ENCODE measurements around the gene GABRR3.

Gene GABRR3

DNA sequence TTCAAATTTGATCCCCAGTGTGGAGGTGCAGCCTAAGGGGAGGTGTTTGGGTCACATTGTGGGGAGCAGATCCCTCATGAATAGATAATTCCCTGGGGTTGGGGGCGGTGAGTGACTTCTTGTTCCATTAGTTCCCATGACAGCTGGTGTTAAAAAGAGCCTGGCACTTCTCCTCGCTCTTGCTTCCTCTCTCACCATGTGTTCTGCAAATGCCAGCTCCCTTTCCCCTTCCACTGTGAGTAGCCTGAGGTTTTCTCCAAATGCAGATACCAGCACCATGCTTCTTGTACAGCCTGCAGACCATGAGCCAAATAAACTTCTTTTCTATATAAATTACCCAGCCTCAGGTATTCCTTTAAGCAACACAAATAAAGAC lies 86.0 kb downstream of the GABRR3 start:
- no peak for TF ChIP-seq EZH2 (IDR thresholded peaks at IDR 0.05; ENCODE audit: borderline replicate concordance, low read length)
- TF ChIP-seq, protein P1, sequence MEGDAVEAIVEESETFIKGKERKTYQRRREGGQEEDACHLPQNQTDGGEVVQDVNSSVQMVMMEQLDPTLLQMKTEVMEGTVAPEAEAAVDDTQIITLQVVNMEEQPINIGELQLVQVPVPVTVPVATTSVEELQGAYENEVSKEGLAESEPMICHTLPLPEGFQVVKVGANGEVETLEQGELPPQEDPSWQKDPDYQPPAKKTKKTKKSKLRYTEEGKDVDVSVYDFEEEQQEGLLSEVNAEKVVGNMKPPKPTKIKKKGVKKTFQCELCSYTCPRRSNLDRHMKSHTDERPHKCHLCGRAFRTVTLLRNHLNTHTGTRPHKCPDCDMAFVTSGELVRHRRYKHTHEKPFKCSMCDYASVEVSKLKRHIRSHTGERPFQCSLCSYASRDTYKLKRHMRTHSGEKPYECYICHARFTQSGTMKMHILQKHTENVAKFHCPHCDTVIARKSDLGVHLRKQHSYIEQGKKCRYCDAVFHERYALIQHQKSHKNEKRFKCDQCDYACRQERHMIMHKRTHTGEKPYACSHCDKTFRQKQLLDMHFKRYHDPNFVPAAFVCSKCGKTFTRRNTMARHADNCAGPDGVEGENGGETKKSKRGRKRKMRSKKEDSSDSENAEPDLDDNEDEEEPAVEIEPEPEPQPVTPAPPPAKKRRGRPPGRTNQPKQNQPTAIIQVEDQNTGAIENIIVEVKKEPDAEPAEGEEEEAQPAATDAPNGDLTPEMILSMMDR (IDR thresholded peaks at IDR 0.05; ENCODE audit: low read length): no peak
- Histone ChIP-seq H3F3A (ENCODE audit: insufficient read depth, low read length) (no peaks in the 10 kb centered on the region), H3K4me3 (ENCODE audit: low read depth, low read length, poor library complexity, severe bottlenecking) (no peak overlapping the region), H3K27ac (ENCODE audit: low read depth, low read length, poor library complexity, severe bottlenecking) (no peak overlapping the region), H3K27me3 (ENCODE audit: insufficient read depth, low read length) (no peaks in the 10 kb centered on the region), H3K79me2 (ENCODE audit: insufficient read depth, low read length) (no peaks in the 10 kb centered on the region), H2AFZ (ENCODE audit: low read length) (no peak overlapping the region), H4K20me1 (ENCODE audit: insufficient read depth, low read length) (no peaks in the 10 kb centered on the region), H3K4me1 (ENCODE audit: insufficient read depth, low read length, severe bottlenecking) (no peaks in the 10 kb centered on the region), H3K9me2 (ENCODE audit: low read depth, low read length) (no peaks in the 10 kb centered on the region), H3K4me2 (ENCODE audit: low read length) (no peak overlapping the region), H3K9me3 (ENCODE audit: low read length) (no peaks in the 10 kb centered on the region), H3K36me3 (ENCODE audit: insufficient read depth, low read length) (peaks cover 94% of the 10 kb centered on the region), H3K9ac (ENCODE audit: low read length) (no peak overlapping the region)

DNA sequence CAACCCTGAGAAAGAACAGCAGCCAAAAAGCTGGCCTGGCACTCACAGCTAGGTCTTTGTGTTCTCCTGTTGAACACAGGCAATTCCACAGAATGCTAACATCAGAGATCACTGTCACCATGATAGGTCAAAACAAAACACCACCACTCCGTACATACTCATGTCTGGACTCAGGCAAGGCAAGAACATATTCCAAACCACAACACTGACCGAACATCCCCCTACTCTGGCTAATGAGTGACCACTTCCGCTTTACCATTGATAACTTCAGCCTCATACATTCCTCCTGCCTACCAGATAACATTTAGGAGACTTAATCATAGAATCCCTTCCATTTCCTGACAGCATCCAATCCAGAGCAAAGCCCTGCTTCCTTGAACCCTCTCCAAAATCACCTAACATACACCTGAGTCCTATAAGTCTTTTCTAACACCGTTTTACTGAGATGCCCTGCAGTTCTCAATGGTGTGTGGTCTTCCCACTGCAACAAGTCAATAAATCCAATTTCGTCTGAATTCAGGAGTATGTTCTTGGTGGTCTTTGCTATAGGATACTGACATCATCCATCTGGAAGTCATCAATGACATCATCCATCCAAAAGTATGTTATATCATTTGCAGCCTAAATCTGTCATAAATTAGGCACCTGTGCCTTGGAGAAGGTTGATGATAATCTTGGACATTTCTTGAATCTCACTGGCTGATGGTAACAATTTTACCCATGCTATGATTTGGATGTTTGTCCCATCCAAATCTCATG lies 86.6 kb downstream of the GABRR3 start:
- Histone ChIP-seq H4K20me1 (ENCODE audit: insufficient read depth, low read length) (no peaks in the 10 kb centered on the region), H3K79me2 (ENCODE audit: insufficient read depth, low read length) (no peaks in the 10 kb centered on the region), H3K27ac (ENCODE audit: low read depth, low read length, poor library complexity, severe bottlenecking) (no peak overlapping the region)

DNA sequence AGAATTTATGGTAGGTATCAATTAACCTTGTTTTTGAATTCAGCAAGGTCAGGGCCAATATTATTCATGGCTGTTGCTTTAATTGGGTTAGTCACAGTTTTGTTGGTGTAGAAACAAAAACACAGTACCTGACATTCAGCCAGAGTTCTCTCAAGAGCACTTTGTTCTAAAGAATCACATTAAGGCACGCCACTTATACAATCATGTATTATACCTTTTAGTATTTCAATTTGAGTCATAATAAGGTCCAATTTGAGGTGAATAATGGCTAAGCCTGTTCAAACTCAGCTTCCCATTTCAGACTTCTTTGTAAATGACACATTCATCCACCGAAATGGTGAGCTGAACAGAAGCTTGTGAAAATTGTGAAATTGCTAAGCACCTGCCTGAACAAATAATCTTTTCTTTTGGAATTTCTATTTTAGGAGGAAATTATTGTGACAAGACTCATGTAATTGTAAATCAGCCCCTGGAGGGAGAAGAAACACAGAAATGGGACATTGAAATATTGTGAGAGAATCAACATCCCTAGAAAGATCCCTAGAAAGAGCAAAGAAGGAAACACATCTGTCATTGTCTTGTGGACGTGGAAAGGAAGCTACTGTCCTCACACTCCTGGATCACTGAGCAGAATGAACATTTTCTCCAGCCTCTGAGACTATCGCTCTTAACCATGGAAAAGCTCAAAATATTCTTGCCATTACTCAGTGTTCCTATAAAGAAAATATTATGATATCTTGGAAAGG lies 92.1 kb downstream of the GABRR3 start:
- Histone ChIP-seq H3K27ac (ENCODE audit: low read depth, low read length, poor library complexity, severe bottlenecking) (no peak overlapping the region), H3K4me1 (ENCODE audit: insufficient read depth, low read length, severe bottlenecking) (no peaks in the 10 kb centered on the region), H3K9ac (ENCODE audit: low read length) (no peak overlapping the region), H3F3A (ENCODE audit: insufficient read depth, low read length) (no peaks in the 10 kb centered on the region), H3K79me2 (ENCODE audit: insufficient read depth, low read length) (no peaks in the 10 kb centered on the region), H3K4me3 (ENCODE audit: low read depth, low read length, poor library complexity, severe bottlenecking) (no peak overlapping the region), H3K36me3 (ENCODE audit: insufficient read depth, low read length) (peaks cover 56% of the 10 kb centered on the region), H3K4me2 (ENCODE audit: low read length) (no peak overlapping the region), H3K9me3 (ENCODE audit: low read length) (no peaks in the 10 kb centered on the region), H3K27me3 (ENCODE audit: insufficient read depth, low read length) (no peaks in the 10 kb centered on the region), H3K9me2 (ENCODE audit: low read depth, low read length) (no peaks in the 10 kb centered on the region), H2AFZ (ENCODE audit: low read length) (no peak overlapping the region), H4K20me1 (ENCODE audit: insufficient read depth, low read length) (no peaks in the 10 kb centered on the region)
- TF ChIP-seq, protein P1 (IDR thresholded peaks at IDR 0.05; ENCODE audit: low read length): no peak
- no peak for TF ChIP-seq EZH2 (IDR thresholded peaks at IDR 0.05; ENCODE audit: borderline replicate concordance, low read length)

More for the DNA sequence above, 86.6 kb downstream of the GABRR3 start:
- Histone ChIP-seq H3K4me1 (ENCODE audit: insufficient read depth, low read length, severe bottlenecking) (no peaks in the 10 kb centered on the region), H3K9me3 (ENCODE audit: low read length) (no peaks in the 10 kb centered on the region), H3K27me3 (ENCODE audit: insufficient read depth, low read length) (no peaks in the 10 kb centered on the region), H3K4me3 (ENCODE audit: low read depth, low read length, poor library complexity, severe bottlenecking) (no peak overlapping the region), H2AFZ (ENCODE audit: low read length) (no peak overlapping the region), H3K9me2 (ENCODE audit: low read depth, low read length) (no peaks in the 10 kb centered on the region), H3K4me2 (ENCODE audit: low read length) (no peak overlapping the region), H3K9ac (ENCODE audit: low read length) (no peak overlapping the region), H3F3A (ENCODE audit: insufficient read depth, low read length) (no peaks in the 10 kb centered on the region), H3K36me3 (ENCODE audit: insufficient read depth, low read length) (peaks cover 95% of the 10 kb centered on the region)
- TF ChIP-seq EZH2 (IDR thresholded peaks at IDR 0.05; ENCODE audit: borderline replicate concordance, low read length): no peak
- TF ChIP-seq, protein P1 (IDR thresholded peaks at IDR 0.05; ENCODE audit: low read length): no peak
